Stimulated activated CD8-positive, alpha-beta memory T cell treated with anti-CD3 and anti-CD28 coated beads, Interleukin-15, amount 100 ng/mL, for 48 hours (primary cell): ENCODE data around the gene EPHB2.

Source experiments
- DNase-seq, 2 donors: peaks; one replicate each; pipeline ENCODE4 v3.0.0-alpha.2; 2020; ENCODE audit warnings: low read depth in 2 of 2

The EPHB2 gene

GRCh38 chr1:22780696-22781095 lies 70.1 kb downstream of the EPHB2 start:
- no peak for DNase-seq

DNA sequence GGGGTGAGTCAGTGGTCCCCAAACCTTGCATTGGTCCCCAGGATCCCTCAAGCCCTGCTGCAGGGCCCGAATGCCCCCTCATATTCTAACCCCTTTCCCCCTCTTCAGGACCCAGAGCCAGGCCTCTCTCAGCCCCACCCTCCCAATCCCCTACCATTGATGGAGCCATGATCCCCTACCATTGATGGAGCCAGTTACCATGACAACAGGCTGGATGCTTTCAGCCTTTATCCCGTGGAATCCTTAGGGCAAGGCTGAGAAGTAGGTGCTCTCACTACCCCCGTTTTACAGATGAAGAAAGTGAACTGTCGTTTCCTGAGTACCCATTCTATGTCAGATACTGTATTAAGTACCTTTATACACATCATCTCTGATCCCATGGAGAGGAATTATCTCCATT lies 70.8 kb downstream of the EPHB2 start:
- DNase-seq: no peak

DNA sequence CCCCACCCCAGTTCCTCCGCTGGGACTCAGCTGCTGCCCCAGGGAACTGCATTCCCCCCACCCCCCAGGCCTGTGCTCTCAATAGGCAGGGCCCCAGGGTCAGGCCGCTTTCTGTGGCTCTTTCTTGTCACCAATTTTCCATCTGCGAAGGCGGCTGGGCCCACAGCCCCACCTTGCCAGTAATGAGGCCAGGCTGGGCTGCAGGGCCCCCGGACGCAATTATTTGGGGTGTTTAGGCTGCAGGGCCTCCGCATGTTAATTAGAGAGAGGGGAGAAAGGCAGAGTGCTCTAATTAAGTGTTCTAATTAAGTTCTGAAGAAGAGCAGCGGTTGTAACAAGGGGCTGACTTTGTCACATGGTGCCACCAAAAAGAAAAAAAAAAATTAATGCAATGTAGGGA lies 71.8 kb downstream of the EPHB2 start:
- DNase-seq: no peak

GRCh38 chr1:22784317-22784716 lies 73.7 kb downstream of the EPHB2 start:
- DNase-seq: no peak

GRCh38 chr1:22784737-22785136 lies 74.1 kb downstream of the EPHB2 start:
- no peak for DNase-seq

DNA sequence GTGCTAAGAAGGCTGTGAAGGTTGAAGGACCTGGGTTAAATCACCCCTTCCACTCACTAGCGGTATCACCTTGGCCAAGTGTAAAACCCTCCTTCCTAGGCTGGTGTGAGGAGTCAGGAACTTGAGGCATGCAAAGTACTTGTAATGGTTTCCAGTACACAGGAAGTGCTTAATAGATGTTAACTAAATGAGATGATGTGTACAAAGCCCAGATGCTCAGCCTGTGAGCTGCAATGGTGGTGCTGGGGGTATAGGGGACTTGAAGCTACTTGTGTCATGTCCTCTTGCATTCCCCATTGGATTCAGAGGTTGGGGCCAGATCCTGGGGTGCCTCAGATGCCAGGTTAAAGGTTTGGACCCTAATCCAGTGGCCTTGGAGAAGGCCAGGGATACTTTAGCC lies 75.5 kb downstream of the EPHB2 start:
- DNase-seq: no peak

DNA sequence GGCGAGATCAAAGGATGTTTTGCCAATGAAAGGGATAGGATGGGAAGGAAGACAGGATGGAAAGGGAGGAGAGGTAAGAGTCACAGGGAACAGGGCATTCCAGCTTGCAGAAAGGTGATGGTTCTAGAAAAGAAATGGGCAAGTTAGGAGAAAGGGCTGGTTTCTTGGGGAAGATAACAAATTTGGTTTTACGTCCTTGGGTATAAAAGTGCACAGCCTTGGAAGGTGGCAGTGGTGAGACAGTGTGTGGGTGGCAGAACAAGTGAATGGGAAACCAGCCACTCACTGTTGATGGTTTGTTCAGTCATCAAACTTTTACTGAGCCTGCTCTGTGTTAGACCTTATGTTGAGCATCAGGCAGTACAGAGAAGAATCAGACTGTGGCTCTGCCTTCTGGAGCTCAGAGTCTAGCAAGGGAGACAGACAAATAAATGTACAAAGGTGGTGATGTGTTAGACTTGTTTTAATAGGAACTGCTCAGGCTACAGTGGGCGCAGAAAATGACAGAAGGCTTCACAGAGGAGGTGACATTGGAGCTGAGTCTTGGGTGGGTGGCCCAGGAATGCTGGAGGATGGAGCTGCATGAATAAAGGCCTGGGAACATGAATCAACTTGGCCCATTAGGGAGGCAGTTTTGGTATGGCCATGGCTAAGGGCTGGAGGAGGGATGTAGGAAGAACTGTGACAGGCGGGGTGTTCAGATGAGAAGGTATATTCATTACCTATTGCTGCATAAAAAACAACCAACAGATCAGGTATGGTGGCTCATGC lies 76.3 kb downstream of the EPHB2 start:
- DNase-seq: no peak

GRCh38 chr1:22787636-22788035 lies 77.0 kb downstream of the EPHB2 start:
- DNase-seq: no peak

DNA sequence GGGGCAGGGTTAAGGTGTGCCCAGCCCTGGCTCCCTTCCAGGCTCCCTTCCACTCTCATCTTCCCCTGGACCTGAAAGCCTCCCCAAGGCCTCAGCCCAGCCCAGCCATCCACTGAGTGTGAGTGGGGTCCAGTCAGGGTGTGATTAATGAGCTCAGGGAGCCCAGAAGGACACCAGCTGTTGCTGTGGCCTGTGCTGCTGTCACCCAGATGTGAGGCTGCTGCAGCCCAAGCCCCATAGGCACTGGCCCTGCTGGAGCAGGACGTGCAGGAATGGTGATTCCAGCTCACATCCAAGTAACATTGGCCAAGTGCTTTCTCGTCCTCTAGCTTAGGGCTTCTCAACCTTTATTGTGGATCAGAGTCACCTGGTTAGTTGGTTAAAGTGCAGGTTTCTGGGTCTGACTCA lies 77.6 kb downstream of the EPHB2 start:
- no peak for DNase-seq

GRCh38 chr1:22789356-22789994 lies 78.8 kb downstream of the EPHB2 start:
- no peak for DNase-seq

DNA sequence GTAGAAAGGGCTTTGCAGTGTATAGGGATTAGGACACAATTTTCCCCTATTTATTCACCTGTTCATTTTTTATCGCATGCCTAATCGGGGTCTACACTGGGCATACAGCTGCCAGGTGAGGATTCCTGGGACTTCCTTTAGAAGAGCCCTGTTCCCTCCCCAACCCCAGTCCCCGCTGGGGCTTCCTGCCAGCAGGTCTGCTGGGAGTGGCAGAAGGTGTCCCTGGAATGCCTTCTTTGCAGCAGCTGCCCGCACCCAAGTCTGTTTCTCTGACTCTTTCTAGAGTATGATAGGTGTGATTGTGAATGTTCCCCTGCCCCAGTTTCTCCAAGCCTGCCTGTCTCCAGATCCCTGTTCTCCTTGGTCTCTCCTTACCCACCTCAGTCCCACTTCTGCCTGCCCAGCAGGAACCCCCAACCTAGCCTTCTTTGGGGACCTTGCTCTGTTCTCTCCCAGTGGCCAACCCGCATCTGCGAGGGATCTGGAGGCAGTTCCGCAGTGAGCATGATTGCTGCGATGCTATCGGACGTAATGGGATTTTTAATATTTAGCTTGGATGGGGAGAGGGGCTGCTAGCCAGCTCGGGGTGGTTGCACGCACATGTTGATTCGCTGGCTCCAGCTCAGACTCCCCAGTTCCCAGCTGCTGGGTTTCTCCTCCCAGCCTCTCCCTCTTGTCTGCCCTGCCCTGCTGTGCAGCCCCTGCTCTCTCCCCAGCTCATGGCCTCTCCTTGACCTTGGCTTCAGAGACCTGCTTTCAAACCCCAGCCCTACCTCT lies 79.8 kb downstream of the EPHB2 start:
- no peak for DNase-seq

DNA sequence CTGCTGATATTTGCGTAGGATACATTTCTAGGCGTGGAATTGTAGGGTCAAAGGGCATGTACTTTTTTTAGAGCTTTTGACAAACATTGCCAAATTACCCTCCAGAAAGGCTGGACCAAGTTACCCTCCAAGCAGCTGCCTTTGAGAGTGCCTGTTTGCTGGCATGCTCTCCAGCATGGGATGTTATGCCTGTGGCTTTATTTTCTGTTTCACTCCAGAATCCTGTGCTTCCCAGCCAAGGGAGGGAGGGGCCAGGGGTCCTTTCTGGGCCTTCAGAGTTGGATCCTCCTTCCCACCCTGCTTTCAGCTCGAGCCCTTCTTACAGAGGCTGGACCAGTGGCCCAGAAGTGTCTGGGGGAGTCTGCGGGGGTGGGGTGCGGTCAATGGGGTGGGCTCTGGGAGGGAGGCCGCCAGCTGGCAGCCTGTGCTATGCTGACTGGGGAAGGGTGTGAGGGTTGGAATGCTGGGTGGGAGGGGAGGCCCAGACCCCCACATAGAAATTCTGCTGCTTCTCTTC lies 81.2 kb downstream of the EPHB2 start:
- DNase-seq: no peak

- no peak for DNase-seq
Observed at GRCh38 chr1:22792396-22793160, 81.9 kb downstream of the EPHB2 start.

- DNase-seq: no peak
Observed at GRCh38 chr1:22793647-22794046, 83.0 kb downstream of the EPHB2 start.

DNA sequence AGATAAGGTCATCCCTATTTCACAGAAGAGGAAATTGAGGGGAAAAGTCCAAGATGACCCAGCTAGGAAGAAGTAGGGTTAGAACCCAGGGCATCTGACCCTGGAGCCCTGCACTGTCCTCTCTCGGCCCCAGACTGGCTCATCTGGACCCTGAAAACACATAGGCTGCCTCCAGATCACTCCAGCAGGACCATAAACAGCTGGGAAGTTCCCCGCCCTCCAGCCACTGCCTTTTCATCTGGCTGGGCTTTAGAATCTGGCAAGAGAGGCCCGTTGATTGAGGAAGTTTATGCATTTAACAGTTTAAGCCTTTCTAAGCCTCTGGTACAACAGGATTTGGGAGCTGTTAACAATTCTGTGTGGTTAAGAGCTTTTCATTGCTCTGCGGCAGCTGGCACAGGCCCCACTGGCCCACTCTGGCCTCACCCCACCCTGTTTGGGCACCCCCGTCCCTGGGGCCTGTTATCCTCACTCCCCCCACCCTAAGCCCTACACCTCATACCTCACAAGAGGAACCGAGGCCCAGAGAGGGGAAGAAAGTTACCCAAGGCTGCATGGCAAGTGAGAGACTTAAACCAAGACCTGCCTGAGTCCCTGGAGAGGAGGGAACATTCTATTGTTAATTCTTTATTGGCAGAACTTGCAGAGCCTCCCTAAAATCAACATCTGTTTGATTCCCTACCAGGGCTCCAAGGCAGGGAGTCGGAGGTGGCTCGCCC lies 84.2 kb downstream of the EPHB2 start:
- no peak for DNase-seq

DNA sequence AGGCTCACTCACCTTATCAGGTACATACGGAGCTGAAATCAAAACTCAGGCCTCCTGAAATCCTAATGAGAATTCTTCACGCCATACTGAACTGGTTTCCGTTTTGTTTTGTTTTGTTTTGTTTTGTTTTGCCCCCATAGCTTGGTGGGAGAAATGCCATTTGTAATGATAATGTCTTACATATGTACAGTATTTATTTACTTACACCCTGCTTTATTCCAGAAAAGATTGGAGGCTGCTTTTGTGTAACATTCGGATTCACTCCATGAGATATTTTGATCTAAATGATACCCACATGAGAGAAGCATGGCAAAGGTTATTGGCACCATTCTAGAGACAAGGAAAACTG lies 84.7 kb downstream of the EPHB2 start:
- DNase-seq: no peak

DNA sequence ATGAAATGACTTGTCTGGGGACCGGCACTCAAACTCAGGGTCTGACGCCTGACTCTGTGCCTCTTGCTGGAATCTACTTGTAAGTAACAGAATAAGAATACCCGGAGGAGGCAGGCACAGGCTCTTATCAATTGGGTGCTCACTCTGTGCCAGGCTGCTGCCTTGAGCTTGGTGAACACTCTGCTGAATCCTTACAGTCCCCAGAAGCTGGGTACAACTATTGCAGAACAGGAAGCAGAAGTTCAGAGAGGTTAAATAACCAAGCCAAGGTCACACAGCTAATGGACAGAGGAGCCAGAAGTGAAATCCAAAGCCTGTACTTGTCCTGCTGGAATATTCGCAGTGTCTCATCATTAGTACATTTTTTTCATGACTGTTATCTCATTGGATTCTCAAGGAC lies 86.0 kb downstream of the EPHB2 start:
- no peak for DNase-seq

GRCh38 chr1:22798083-22798482 lies 87.4 kb downstream of the EPHB2 start:
- no peak for DNase-seq

GRCh38 chr1:22799971-22800370 lies 89.3 kb downstream of the EPHB2 start:
- no peak for DNase-seq

GRCh38 chr1:22800629-22801028 lies 90.0 kb downstream of the EPHB2 start:
- no peak for DNase-seq

DNA sequence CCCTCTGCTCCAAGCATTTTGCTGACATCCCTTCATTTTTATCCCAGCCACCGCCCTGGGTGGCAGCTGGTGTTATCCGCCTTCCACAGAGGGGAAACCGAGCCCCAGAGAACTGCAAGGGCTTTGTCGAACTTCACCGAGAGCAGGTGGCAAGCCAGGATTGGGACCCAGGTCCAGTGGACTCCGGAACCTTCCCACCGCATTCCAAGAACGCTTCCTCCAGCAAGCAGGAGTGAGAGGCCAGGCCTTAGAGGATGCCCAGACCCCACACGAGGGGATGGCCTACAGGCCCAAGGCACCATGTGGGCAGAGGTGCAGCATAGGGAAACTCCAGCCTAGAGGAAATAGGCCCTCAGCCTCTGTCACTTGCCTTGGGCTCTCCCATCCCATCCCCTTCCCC lies 90.7 kb downstream of the EPHB2 start:
- DNase-seq: no peak
